OCI-LY1 (cell line): ENCODE measurements around the gene TMEM19.

Source experiments
- CTCF ChIP-seq: fragments of 200-600 bp; sonication (generic), shearing (Covaris generic); IDR thresholded peaks from 2 replicates; pipeline ENCODE4 v1.5.1; 2017; ENCODE audit warnings: mild to moderate bottlenecking, antibody characterized with exemption, low read length, moderate library complexity, mixed read lengths
- EZH2 ChIP-seq: fragments of 200-600 bp; sonication (generic), shearing (Covaris generic); IDR thresholded peaks from 2 replicates; pipeline ENCODE4 v1.8.0; 2017; ENCODE audit warnings: borderline replicate concordance, mixed run types, mild to moderate bottlenecking, antibody characterized with exemption, low read length, moderate library complexity, mixed read lengths

DNA sequence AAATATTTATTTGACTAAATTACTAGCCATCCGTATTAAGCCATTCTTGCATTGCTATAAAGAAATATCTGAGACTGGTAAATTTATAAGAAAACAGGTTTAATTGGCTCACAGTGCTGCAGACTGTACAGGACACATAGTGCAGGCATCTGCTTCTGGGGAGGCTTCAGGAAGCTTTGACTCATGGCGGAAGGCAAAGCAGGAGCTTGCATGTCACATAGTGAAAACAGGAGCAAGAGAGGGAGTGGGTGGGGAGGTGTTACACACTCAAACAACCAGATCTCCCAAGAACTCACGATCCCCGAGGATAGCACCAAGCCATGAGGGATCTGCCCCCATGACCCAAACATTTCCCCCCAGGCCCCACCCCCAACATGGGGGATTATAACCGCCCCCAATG is 42.1 kb downstream of the TMEM19 start:
- no peak for TF ChIP-seq CTCF
- no peak for TF ChIP-seq EZH2
